HepG2 (cell line): ENCODE measurements around the gene UAP1L1. TPM values are rescaled to one million over a fixed set of nuclear protein-coding genes. Genes with fewer than 3 reads are reported as not detected.
A peak's percentile ranks its signal among the peaks of the same experiment; 100 is the strongest.

Experiments
- CBFB ChIP-seq: sonication (generic); formaldehyde crosslinking; IDR thresholded peaks from 2 replicates; pipeline ENCODE4 v1.4.0; 2020; ENCODE audit warnings: missing genetic modification reagents
- GATA4 ChIP-seq: sonication (generic); IDR thresholded peaks from 2 replicates; pipeline ENCODE4 v1.6.1; 2016; ENCODE audit warnings: antibody characterized with exemption, low read depth, borderline replicate concordance
- GATAD1 ChIP-seq: IDR thresholded peaks from 2 replicates; pipeline ENCODE4 v1.6.1; 2016; ENCODE audit warnings: missing genetic modification reagents, missing compliant biosample characterization
- HDAC2 ChIP-seq: sonication (generic); formaldehyde crosslinking; IDR thresholded peaks from 2 replicates; pipeline ENCODE4 v1.4.0; 2020; ENCODE audit warnings: missing genetic modification reagents
- ISX ChIP-seq: sonication (generic); formaldehyde crosslinking; conservative IDR thresholded peaks from 2 replicates; pipeline ENCODE4 v1.5.0; 2020; ENCODE audit warnings: missing genetic modification reagents
- JARID2 ChIP-seq: sonication (generic); formaldehyde crosslinking; IDR thresholded peaks from 2 replicates; pipeline ENCODE4 v1.8.1; 2023; ENCODE audit warnings: missing genetic modification reagents, inconsistent platforms; ENCODE audit not compliant: insufficient replicate concordance
- SOX13 ChIP-seq, 3 experiments: fragments of 450-650 bp in 1 of 3; sonication (generic) in 1 of 3; formaldehyde crosslinking in 1 of 3; IDR thresholded peaks in 2 of 3; conservative IDR thresholded peaks in 1 of 3; 2 replicates each; pipeline versions ENCODE4 v1.5.0 to v1.6.1; 2016 to 2020; ENCODE audit warnings: antibody characterized with exemption in 1 of 3, mild to moderate bottlenecking in 1 of 3, missing compliant biosample characterization in 1 of 3, missing genetic modification reagents in 1 of 3, moderate library complexity in 1 of 3
- SRF ChIP-seq: IDR thresholded peaks from 2 replicates; pipeline ENCODE4 v1.6.1; 2011; ENCODE audit warnings: mild to moderate bottlenecking, low read depth, low read length, moderate library complexity
- ZNF121 ChIP-seq: sonication (generic); formaldehyde crosslinking; IDR thresholded peaks from 2 replicates; pipeline ENCODE4 v1.5.0; 2020; ENCODE audit warnings: mild to moderate bottlenecking, missing genetic modification reagents
- ZNF430 ChIP-seq: sonication (generic); formaldehyde crosslinking; IDR thresholded peaks from 2 replicates; pipeline ENCODE4 v1.9.0; 2021; ENCODE audit warnings: mild to moderate bottlenecking, missing genetic modification reagents
- ZNF616 ChIP-seq: sonication (generic); formaldehyde crosslinking; IDR thresholded peaks from 2 replicates; pipeline ENCODE4 v1.5.0; 2020; ENCODE audit warnings: low read depth, mild to moderate bottlenecking, missing genetic modification reagents
- ZNF660 ChIP-seq: sonication (generic); formaldehyde crosslinking; IDR thresholded peaks from 2 replicates; pipeline ENCODE4 v1.5.1; 2020; ENCODE audit warnings: mild to moderate bottlenecking, low read depth, missing genetic modification reagents, borderline replicate concordance
- ZNF749 ChIP-seq: sonication (generic); formaldehyde crosslinking; IDR thresholded peaks from 2 replicates; pipeline ENCODE4 v1.8.0; 2022; ENCODE audit warnings: mild to moderate bottlenecking, missing genetic modification reagents, moderate library complexity, borderline replicate concordance
- ZNF781 ChIP-seq: sonication (generic); formaldehyde crosslinking; IDR thresholded peaks from 2 replicates; pipeline ENCODE4 v1.5.1; 2020; ENCODE audit warnings: borderline replicate concordance, mild to moderate bottlenecking, missing genetic modification reagents; ENCODE audit errors: not compliant biosample characterization
- ZNF839 ChIP-seq: sonication (generic); formaldehyde crosslinking; IDR thresholded peaks from 2 replicates; pipeline ENCODE4 v1.4.0; 2020; ENCODE audit warnings: missing genetic modification reagents, mild to moderate bottlenecking, borderline replicate concordance
- polyA plus RNA-seq, 8 experiments: library from polyadenylated mRNA; depleted of rRNA in 3 of 8; stranded (reverse) in 7 of 8; unstranded in 1 of 8; fragments of >200 nt; fragmentation: Illumina TruSeq in 4 of 8; extraction: Trizol in 4 of 8; gene quantifications; 2 replicates each; pipeline versions ENCODE4 v1.2.1 to v1.2.3, GENCODE V29; 2011 to 2016; ENCODE audit warnings: low read depth in 4 of 8, missing spikeins in 1 of 8, mixed read lengths in 1 of 8; ENCODE audit not compliant: insufficient read depth in 1 of 8
- total RNA-seq, 5 experiments: library from RNA; depleted of rRNA; stranded (reverse); fragments of >200 nt; fragmentation: Illumina TruSeq; extraction: Trizol; gene quantifications; 2 replicates each; pipeline ENCODE4 v1.2.3, GENCODE V29; 2016; ENCODE audit warnings: low read depth in 1 of 5
- TF ChIP-seq, protein P1 (sequence below): sonication (generic); formaldehyde crosslinking; IDR thresholded peaks from 2 replicates; pipeline ENCODE4 v1.8.1; 2023; ENCODE audit warnings: mild to moderate bottlenecking, moderate library complexity, missing genetic modification reagents
- TF ChIP-seq, protein P2 (sequence below): IDR thresholded peaks from 2 replicates; pipeline ENCODE4 v1.6.1; 2016; ENCODE audit warnings: missing compliant biosample characterization, missing genetic modification reagents, borderline replicate concordance
- TF ChIP-seq, protein P3 (sequence below), 2 experiments: sonication (generic) in 1 of 2; formaldehyde crosslinking in 1 of 2; IDR thresholded peaks; 2 replicates each; pipeline versions ENCODE4 v1.5.1 to v1.6.1; 2011 to 2020; ENCODE audit warnings: borderline replicate concordance in 1 of 2, low read depth in 1 of 2, low read length in 1 of 2, mild to moderate bottlenecking in 1 of 2, missing genetic modification reagents in 1 of 2, moderate library complexity in 1 of 2
- TF ChIP-seq, protein P4 (sequence below): sonication (generic); formaldehyde crosslinking; IDR thresholded peaks from 2 replicates; pipeline ENCODE4 v1.5.1; 2020; ENCODE audit warnings: mild to moderate bottlenecking, missing genetic modification reagents, moderate library complexity

Gene UAP1L1
- total and polyA plus RNA-seq, 2 of the 13 experiments (the other 11 are each of a cell fraction or from before 2014, with no cell fraction given) = 5.4 to 6.4 TPM

DNA sequence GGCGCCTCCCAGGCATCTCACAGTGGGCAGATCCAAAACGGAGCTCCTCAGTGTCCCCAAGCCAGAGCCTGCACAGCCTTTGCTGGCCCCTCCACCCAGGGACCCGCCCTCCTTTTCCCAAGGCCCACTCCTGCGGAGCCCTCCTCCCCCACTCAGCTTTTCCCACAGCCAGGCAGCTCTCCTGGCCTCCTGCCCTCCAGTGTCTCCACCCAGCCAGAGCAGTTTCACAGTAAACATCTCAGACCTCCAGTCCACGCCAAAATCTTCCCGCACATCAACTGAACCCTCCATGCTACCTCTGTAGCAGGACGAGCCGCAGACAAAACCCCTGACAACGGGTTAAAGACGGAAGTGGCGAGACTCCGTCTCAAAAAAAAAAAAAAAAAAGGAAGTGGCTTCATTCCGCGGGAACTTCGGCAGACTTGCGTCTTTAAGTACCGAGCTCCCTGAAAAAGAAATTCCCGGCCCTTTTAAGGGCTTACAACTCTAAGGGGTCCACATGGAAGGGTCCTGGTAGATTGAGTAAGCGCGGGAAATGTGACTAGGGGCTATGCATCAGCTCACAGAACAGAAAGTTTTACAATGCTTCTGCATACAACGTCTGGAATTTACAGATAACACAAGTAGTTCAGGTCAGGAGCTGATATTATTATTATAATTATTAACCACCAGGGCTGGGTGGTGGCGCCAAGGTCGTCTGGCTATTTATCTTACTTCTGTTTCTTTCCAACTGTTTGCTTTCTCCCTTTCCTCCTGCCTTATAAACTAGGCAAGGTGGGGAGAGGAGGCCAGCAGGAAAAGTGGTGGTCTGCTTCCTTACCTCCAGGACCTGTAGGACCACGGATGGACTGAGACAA, 50.2 kb downstream of the UAP1L1 start (continued):
- TF ChIP-seq ZNF781 (CRISPR knock-in tag) = peak; percentile 18
- TF ChIP-seq ZNF616 (CRISPR knock-in tag) = no peak
- no peak for TF ChIP-seq ZNF430 (CRISPR knock-in tag)
- TF ChIP-seq, protein P1, sequence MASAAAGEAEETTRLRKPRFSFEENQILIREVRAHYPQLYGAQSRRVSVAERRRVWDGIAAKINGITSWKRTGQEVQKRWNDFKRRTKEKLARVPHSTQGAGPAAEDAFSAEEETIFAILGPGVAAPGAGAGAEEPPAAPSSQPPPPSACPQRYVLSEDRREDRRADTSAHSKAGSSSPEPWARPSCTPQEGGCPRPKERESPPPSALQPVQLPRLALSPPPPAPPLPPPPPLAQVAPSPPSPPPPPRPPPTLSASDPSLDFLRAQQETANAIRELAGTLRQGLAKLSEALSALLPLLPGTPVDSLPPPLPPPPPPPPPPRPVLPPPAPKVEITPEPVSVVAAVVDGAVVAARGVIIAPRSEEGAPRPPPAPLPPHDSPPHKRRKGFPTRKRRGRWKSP (CRISPR knock-in tag) = peak; percentile 67
- TF ChIP-seq HDAC2 (CRISPR knock-in tag) = no peak
- TF ChIP-seq SOX13 (IDR thresholded peaks at IDR 0.05) = no peak
- no peak for TF ChIP-seq SOX13 (CRISPR knock-in tag; conservative IDR thresholded peaks at IDR 0.05 in 1 of 2, IDR thresholded peaks at IDR 0.05 in 1 of 2)
- TF ChIP-seq ZNF839 (CRISPR knock-in tag) = no peak
- TF ChIP-seq ZNF660 (CRISPR knock-in tag) = no peak
- TF ChIP-seq ISX (CRISPR knock-in tag) = no peak
- no peak for TF ChIP-seq JARID2
- TF ChIP-seq ZNF749 = no peak
- TF ChIP-seq, protein P2, sequence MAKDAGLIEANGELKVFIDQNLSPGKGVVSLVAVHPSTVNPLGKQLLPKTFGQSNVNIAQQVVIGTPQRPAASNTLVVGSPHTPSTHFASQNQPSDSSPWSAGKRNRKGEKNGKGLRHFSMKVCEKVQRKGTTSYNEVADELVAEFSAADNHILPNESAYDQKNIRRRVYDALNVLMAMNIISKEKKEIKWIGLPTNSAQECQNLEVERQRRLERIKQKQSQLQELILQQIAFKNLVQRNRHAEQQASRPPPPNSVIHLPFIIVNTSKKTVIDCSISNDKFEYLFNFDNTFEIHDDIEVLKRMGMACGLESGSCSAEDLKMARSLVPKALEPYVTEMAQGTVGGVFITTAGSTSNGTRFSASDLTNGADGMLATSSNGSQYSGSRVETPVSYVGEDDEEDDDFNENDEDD (CRISPR knock-in tag) = no peak
- TF ChIP-seq ZNF121 (CRISPR knock-in tag) = no peak
- no peak for TF ChIP-seq GATA4
- 0 out of 2 replicates have a peak, but pooled peaks have one; percentile 17 for TF ChIP-seq SRF
- TF ChIP-seq GATAD1 (CRISPR knock-in tag) = no peak
- TF ChIP-seq CBFB (CRISPR knock-in tag) = no peak
- TF ChIP-seq, protein P3, sequence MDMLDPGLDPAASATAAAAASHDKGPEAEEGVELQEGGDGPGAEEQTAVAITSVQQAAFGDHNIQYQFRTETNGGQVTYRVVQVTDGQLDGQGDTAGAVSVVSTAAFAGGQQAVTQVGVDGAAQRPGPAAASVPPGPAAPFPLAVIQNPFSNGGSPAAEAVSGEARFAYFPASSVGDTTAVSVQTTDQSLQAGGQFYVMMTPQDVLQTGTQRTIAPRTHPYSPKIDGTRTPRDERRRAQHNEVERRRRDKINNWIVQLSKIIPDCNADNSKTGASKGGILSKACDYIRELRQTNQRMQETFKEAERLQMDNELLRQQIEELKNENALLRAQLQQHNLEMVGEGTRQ (IDR thresholded peaks at IDR 0.05; ENCODE audit: low read depth, low read length) = no peak
- TF ChIP-seq, protein P3 (CRISPR knock-in tag; IDR thresholded peaks at IDR 0.05; ENCODE audit: borderline replicate concordance) = no peak
- TF ChIP-seq, protein P4, sequence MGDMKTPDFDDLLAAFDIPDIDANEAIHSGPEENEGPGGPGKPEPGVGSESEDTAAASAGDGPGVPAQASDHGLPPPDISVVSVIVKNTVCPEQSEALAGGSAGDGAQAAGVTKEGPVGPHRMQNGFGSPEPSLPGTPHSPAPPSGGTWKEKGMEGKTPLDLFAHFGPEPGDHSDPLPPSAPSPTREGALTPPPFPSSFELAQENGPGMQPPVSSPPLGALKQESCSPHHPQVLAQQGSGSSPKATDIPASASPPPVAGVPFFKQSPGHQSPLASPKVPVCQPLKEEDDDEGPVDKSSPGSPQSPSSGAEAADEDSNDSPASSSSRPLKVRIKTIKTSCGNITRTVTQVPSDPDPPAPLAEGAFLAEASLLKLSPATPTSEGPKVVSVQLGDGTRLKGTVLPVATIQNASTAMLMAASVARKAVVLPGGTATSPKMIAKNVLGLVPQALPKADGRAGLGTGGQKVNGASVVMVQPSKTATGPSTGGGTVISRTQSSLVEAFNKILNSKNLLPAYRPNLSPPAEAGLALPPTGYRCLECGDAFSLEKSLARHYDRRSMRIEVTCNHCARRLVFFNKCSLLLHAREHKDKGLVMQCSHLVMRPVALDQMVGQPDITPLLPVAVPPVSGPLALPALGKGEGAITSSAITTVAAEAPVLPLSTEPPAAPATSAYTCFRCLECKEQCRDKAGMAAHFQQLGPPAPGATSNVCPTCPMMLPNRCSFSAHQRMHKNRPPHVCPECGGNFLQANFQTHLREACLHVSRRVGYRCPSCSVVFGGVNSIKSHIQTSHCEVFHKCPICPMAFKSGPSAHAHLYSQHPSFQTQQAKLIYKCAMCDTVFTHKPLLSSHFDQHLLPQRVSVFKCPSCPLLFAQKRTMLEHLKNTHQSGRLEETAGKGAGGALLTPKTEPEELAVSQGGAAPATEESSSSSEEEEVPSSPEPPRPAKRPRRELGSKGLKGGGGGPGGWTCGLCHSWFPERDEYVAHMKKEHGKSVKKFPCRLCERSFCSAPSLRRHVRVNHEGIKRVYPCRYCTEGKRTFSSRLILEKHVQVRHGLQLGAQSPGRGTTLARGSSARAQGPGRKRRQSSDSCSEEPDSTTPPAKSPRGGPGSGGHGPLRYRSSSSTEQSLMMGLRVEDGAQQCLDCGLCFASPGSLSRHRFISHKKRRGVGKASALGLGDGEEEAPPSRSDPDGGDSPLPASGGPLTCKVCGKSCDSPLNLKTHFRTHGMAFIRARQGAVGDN (CRISPR knock-in tag) = peak; percentile 41; the same call in 1 of the 2 replicates
